Caco-2 (cell line): ENCODE measurements around the gene ACER3. TPM values are rescaled to one million over a fixed set of nuclear protein-coding genes. Genes with fewer than 3 reads are reported as not detected.

Source experiments
- BruUV-seq: library from RNA; stranded (reverse); fragments of 400-500 nt; replicated peaks from 2 replicates; lab custom pipeline; 2021; lab: Mats Ljungman, UMichigan
- CTCF ChIA-PET: fragments of 300-600 bp; sonication (Branson Sonifier 250); formaldehyde crosslinking; loops from one replicate; lab custom pipeline; 2022; ENCODE audit warnings: antibody characterized with exemption; lab: Charles Lee
- POLR2A ChIA-PET: fragments of 300-600 bp; sonication (Branson Sonifier 250); formaldehyde crosslinking; loops from one replicate; lab custom pipeline; 2022; ENCODE audit warnings: antibody characterized with exemption; lab: Charles Lee
- DNase-seq, 2 experiments: peaks; one replicate each; pipeline versions ENCODE4 v3.0.0 to v3.0.0-alpha.2; 2020 to 2022
- H3K27me3 ChIP-seq: replicated peaks from 2 replicates; pipeline ENCODE4 v1.6.0; 2011; ENCODE audit warnings: low read length; ENCODE audit not compliant: control insufficient read depth, insufficient read depth
- H3K36me3 ChIP-seq: 2 replicates; pipeline ENCODE4 v1.5.1; 2011; ENCODE audit warnings: low read length; ENCODE audit not compliant: control insufficient read depth, insufficient read depth
- H3K4me1 ChIP-seq: fragments of 250-450 bp; sonication (Bioruptor Pico); 2 replicates; pipeline ENCODE4 v1.5.1; 2020; ENCODE audit warnings: mild to moderate bottlenecking
- H3K4me3 ChIP-seq: 2 replicates; pipeline ENCODE4 v1.5.1; 2011; ENCODE audit warnings: low read depth, mild to moderate bottlenecking, control low read depth, low read length
- H3K9me3 ChIP-seq: fragments of 250-450 bp; sonication (Bioruptor Pico); 2 replicates; pipeline ENCODE4 v1.5.1; 2020; ENCODE audit warnings: mild to moderate bottlenecking, moderate library complexity
- H3K27ac Mint-ChIP-seq: one replicate; pipeline ENCODE4 v1.8.0; 2022; ENCODE audit warnings: mixed read lengths; ENCODE audit not compliant: unreplicated experiment
- H3K27me3 Mint-ChIP-seq: one replicate; pipeline ENCODE4 v1.8.0; 2022; ENCODE audit warnings: mixed read lengths; ENCODE audit not compliant: insufficient read depth, unreplicated experiment
- H3K36me3 Mint-ChIP-seq: one replicate; pipeline ENCODE4 v1.8.0; 2022; ENCODE audit warnings: mild to moderate bottlenecking, mixed read lengths; ENCODE audit not compliant: insufficient read depth, unreplicated experiment
- H3K4me1 Mint-ChIP-seq: one replicate; pipeline ENCODE4 v1.8.0; 2022; ENCODE audit warnings: low read depth, mixed read lengths; ENCODE audit not compliant: unreplicated experiment
- H3K4me3 Mint-ChIP-seq: one replicate; pipeline ENCODE4 v1.8.0; 2022; ENCODE audit warnings: mild to moderate bottlenecking, moderate library complexity, mixed read lengths; ENCODE audit not compliant: unreplicated experiment
- H3K9me3 Mint-ChIP-seq: one replicate; pipeline ENCODE4 v1.8.0; 2022; ENCODE audit warnings: mixed read lengths; ENCODE audit not compliant: unreplicated experiment
- intact Hi-C: fragments of 100-400 bp; cut with micrococcal nuclease; formaldehyde crosslinking; loops from one replicate; pipeline ENCODE4 v1.10.0; 2022; ENCODE audit not compliant: unreplicated experiment
- total RNA-seq: library from RNA; stranded (reverse); gene quantifications from 2 replicates; pipeline ENCODE4 v1.2.3, GENCODE V29; 2022
- TF ChIP-seq, protein P1 (sequence below), 2 experiments: fragments of 200-600 bp in 1 of 2; IDR thresholded peaks; 1 replicate in 1 of 2; 2 replicates in 1 of 2; pipeline versions ENCODE4 v1.5.1 to v1.8.0; 2011 to 2022; ENCODE audit warnings: antibody characterized with exemption in 1 of 2, control low read depth in 1 of 2, inconsistent platforms in 1 of 2, low read depth in 1 of 2, low read length in 1 of 2, mild to moderate bottlenecking in 1 of 2, moderate library complexity in 1 of 2; ENCODE audit not compliant: insufficient read depth in 1 of 2, severe bottlenecking in 1 of 2, unreplicated experiment in 1 of 2

ACER3 gene
- total RNA-seq, 1 experiment from 2014 or later, result 37.5 TPM

DNA sequence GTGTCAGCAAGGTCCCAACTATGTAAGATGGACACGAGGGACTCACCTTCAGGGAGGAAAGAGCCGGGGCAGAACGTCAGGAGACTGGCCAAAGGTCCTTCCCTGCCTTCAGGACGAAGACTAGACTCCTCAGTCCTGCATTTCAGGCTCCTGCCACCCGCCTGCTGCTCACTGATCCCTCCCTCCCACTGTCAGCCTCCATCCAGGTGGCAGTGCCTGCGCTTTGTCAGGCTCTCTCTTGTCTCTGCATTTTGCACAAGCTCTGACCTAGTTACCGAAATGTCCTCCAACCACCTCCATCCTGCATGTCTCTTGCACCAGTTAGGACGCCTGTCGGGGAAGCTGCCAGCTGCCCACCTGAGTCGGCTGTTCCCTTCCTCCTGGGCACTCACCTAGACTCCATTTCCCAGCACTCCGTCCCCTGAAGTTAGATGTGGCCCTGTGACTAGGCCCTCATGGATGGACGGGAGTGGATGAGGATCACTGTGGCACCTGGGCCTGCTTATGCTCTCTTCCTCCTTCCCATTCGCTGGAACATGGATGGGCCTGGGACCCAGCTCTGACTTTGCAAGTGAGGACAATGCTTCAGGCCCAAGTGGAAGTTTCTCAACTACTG is 181.5 kb downstream of the ACER3 start:
- H3K36me3 Mint-ChIP-seq, result peaks cover 19% of the 10 kb centered on the region
- BruUV-seq, result no TSS peak
- Histone ChIP-seq H3K36me3 (no peaks in the 10 kb centered on the region), H3K9me3 (no peaks in the 10 kb centered on the region), H3K4me3 (no peak overlapping the region), H3K4me1 (peaks cover 12% of the 10 kb centered on the region), H3K27me3 (no peaks in the 10 kb centered on the region)
- H3K27ac Mint-ChIP-seq, result peak overlapping the region; percentile 36
- intact Hi-C loops, result no loop called here
- ChIA-PET CTCF (no interaction called here), POLR2A (no interaction called here)
- H3K4me1 Mint-ChIP-seq, result peaks cover 23% of the 10 kb centered on the region
- TF ChIP-seq, protein P1, sequence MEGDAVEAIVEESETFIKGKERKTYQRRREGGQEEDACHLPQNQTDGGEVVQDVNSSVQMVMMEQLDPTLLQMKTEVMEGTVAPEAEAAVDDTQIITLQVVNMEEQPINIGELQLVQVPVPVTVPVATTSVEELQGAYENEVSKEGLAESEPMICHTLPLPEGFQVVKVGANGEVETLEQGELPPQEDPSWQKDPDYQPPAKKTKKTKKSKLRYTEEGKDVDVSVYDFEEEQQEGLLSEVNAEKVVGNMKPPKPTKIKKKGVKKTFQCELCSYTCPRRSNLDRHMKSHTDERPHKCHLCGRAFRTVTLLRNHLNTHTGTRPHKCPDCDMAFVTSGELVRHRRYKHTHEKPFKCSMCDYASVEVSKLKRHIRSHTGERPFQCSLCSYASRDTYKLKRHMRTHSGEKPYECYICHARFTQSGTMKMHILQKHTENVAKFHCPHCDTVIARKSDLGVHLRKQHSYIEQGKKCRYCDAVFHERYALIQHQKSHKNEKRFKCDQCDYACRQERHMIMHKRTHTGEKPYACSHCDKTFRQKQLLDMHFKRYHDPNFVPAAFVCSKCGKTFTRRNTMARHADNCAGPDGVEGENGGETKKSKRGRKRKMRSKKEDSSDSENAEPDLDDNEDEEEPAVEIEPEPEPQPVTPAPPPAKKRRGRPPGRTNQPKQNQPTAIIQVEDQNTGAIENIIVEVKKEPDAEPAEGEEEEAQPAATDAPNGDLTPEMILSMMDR (IDR thresholded peaks at IDR 0.05; ENCODE audit: insufficient read depth in 1 of 2, low read depth in 1 of 2, low read length in 1 of 2, severe bottlenecking in 1 of 2, unreplicated experiment in 1 of 2), result no peak
- H3K4me3 Mint-ChIP-seq, result no peak overlapping the region
- H3K27me3 Mint-ChIP-seq, result no peaks in the 10 kb centered on the region
- H3K9me3 Mint-ChIP-seq, result peaks cover 11% of the 10 kb centered on the region
- DNase-seq, result no peak

- H3K27me3 Mint-ChIP-seq, result no peaks in the 10 kb centered on the region
- TF ChIP-seq, protein P1 (IDR thresholded peaks at IDR 0.05; ENCODE audit: insufficient read depth in 1 of 2, low read depth in 1 of 2, low read length in 1 of 2, severe bottlenecking in 1 of 2, unreplicated experiment in 1 of 2), result no peak
- no peaks in the 10 kb centered on the region for H3K9me3 Mint-ChIP-seq
- H3K36me3 ChIP-seq, result no peaks in the 10 kb centered on the region
- peaks cover 3% of the 10 kb centered on the region; the same call in 1 of the 2 replicates for H3K9me3 ChIP-seq
- ChIA-PET POLR2A (no interaction called here), CTCF (interaction anchor here (1.6 to 2.2 kb wide), 5 partner anchors 8 to 322 kb away, joined by 7 to 54 read pairs (median 18); no protein-coding TSS in a partner anchor)
- H3K4me1 Mint-ChIP-seq, result peaks cover 15% of the 10 kb centered on the region
- peaks cover 9% of the 10 kb centered on the region; the same call in 1 of the 2 replicates for H3K4me1 ChIP-seq
- H3K4me3 Mint-ChIP-seq, result no peak overlapping the region
- peaks cover 10% of the 10 kb centered on the region for H3K36me3 Mint-ChIP-seq
- BruUV-seq, result no TSS peak
- intact Hi-C loops, result no loop called here
- H3K27ac Mint-ChIP-seq, result no peak overlapping the region
- DNase-seq, result no peak
- no peaks in the 10 kb centered on the region for H3K27me3 ChIP-seq
- no peak overlapping the region for H3K4me3 ChIP-seq
These were observed 183.6 kb downstream of the ACER3 start for GRCh38 chr11:77044356-77044755.

GRCh38 chr11:77044886-77045285 is 184.2 kb downstream of the ACER3 start:
- peaks cover 10% of the 10 kb centered on the region for H3K36me3 Mint-ChIP-seq
- no peak overlapping the region for H3K4me3 Mint-ChIP-seq
- DNase-seq, result no peak
- no TSS peak for BruUV-seq
- TF ChIP-seq, protein P1 (IDR thresholded peaks at IDR 0.05; ENCODE audit: insufficient read depth in 1 of 2, low read depth in 1 of 2, low read length in 1 of 2, severe bottlenecking in 1 of 2, unreplicated experiment in 1 of 2), result no peak
- H3K36me3 ChIP-seq, result no peaks in the 10 kb centered on the region
- intact Hi-C loops, result loop anchor here (1.0 to 5.0 kb wide), 2 partner anchors 127 to 311 kb away; no protein-coding TSS in a partner anchor
- peaks cover 3% of the 10 kb centered on the region; the same call in 1 of the 2 replicates for H3K9me3 ChIP-seq
- no peaks in the 10 kb centered on the region for H3K9me3 Mint-ChIP-seq
- no peak overlapping the region for H3K4me3 ChIP-seq
- CTCF ChIA-PET, result interaction anchor here (0.9 to 2.2 kb wide), 12 partner anchors 9 to 323 kb away, joined by 3 to 54 read pairs (median 6); no protein-coding TSS in a partner anchor
- peaks cover 9% of the 10 kb centered on the region; the same call in 1 of the 2 replicates for H3K4me1 ChIP-seq
- H3K4me1 Mint-ChIP-seq, result peaks cover 15% of the 10 kb centered on the region
- POLR2A ChIA-PET, result no interaction called here
- no peaks in the 10 kb centered on the region for H3K27me3 ChIP-seq
- no peaks in the 10 kb centered on the region for H3K27me3 Mint-ChIP-seq
- H3K27ac Mint-ChIP-seq, result no peak overlapping the region
